Daoy (cell line): Measurements from ENCODE around the gene ZBTB46. TPM values are rescaled to one million over a fixed set of nuclear protein-coding genes. Genes with fewer than 3 reads are reported as not detected.

Experiments used
- DNase-seq: peaks from one replicate; pipeline ENCODE4 v3.0.0-alpha.2; 2015; ENCODE audit warnings: low read depth
- total RNA-seq: library from RNA; depleted of rRNA; stranded (reverse); fragments of >200 nt; shearing (Covaris generic); gene quantifications from 2 replicates; pipeline ENCODE4 v1.2.3, GENCODE V29; 2014

Gene ZBTB46
- total RNA-seq, 1 experiment from 2014 or later = 3.5 TPM

DNA sequence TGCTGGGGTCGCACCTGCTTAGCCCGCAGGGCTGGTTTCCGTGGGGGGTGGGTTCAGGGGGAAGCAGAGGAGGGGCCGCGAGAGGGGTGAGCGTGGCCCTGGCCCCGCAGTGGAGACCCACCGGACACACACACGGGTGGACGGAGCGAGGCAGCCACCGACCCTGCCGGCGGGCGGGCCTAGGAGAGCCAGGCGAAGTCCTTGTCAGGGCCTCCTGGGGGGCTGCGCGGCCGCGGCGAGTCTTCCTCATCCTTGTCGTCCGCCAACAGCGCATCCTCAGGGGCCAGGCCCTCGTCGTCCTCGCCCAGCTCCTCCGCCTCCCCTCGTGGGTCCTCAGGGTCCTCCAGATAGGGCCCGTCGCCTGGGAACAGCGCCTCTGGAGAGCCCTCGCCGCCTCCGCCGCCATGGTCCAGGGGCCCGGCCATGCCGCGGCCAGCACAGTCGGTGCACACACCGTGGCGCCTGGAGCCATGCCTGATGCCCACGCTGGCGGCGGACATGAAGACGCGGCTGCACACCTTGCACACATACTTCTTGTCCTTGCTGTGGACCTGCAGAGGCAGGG is 84.2 kb downstream of the ZBTB46 start:
- DNase-seq = no peak

DNA sequence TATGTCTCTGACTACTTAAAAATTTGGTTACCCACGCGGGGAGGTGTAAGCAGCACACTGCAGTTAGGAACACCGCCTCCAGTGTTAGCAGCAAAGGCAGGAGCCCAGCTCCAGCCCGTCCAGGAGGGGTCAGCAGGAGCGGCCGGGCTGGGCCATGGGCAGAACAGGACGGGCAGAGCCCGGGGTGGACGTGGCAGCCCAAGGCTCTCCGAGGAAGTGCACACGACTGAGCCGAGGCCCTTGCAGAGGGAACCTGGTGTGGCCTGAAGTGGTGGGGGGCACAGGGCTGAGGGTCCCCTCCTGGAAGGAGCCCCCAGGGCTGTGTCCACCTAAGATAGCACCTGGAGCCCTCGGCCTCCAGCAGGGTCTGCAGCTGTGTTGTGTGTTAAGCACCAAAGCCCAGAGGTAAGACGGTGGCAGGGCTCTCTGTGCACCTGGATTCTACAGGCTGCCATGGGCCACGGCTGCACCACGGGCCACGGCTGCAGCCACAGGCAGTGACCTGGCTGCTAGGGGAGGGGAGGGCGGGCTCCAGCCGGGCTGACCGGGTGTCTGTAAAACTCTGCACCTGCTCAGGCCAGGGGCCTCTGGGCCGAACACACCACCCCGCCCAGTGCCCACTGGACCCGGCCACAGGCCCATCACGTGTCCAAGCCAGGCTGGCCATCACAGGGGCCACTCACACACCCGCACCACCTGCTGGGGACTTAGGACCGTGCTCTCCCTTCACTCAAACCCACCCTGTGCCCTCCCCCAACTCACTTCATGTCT is 84.9 kb downstream of the ZBTB46 start:
- DNase-seq = no peak

DNA sequence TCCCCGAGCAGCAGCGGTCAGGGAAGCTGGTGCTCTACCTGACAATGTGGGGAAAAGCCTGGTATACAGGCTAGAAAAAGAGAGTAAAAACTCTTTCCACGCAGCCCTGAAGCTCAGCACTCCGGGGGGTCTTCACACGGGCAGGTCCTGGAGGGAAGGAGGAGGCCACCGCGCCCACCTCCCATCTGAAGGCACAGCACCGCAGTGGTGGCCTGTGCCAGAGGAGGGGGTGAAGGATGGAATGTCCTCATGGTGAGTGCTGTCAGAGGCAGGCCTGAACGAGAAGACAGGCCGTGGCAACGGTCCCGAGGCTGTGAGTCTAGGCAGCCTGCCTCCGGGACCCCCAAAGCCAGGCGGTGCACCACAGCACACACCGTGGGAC is 85.6 kb downstream of the ZBTB46 start:
- DNase-seq = no peak

DNA sequence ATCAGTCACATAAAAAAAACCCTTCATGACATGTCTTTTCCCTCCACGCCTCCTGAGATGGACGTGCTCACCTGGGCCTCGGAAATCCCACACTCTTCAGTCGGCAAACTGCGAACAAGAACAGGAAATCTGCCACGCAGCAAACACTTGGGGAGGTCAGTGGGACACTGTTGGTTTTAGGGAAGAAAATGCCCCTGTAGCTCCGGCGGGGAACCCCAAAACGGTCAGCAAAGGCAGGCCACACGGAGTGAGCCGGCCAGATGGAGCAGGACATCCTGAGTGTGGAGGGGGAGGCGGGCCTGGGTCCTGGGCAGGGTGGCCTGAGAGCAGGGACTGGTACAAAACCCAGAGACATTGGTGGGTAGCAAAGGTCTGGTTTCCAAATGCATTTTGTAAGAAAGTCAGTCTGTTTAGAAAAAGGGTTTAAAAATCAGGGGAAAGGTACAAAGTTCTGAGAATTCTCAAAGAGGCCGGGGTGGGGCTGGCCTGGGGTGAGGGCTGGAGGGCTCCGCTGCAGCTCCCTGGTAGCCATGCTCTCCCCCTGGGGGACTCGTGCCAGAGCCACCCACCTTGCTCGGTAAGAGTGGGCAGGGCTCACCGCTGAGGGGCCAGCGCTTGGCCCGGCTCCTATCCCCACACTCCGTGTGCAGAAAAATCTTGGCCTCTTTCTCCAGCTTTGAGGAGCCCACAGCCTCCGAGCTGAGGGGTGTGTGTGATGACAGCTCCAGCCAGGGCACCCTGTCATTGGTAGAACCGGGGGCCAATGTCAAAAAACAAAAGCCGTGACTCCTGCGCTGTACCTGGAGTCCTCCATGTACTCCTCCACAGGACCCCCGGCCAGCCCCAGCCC is 86.3 kb downstream of the ZBTB46 start:
- DNase-seq = no peak

GRCh38 chr20:63744158-63744557 is 86.9 kb downstream of the ZBTB46 start:
- no peak for DNase-seq

DNA sequence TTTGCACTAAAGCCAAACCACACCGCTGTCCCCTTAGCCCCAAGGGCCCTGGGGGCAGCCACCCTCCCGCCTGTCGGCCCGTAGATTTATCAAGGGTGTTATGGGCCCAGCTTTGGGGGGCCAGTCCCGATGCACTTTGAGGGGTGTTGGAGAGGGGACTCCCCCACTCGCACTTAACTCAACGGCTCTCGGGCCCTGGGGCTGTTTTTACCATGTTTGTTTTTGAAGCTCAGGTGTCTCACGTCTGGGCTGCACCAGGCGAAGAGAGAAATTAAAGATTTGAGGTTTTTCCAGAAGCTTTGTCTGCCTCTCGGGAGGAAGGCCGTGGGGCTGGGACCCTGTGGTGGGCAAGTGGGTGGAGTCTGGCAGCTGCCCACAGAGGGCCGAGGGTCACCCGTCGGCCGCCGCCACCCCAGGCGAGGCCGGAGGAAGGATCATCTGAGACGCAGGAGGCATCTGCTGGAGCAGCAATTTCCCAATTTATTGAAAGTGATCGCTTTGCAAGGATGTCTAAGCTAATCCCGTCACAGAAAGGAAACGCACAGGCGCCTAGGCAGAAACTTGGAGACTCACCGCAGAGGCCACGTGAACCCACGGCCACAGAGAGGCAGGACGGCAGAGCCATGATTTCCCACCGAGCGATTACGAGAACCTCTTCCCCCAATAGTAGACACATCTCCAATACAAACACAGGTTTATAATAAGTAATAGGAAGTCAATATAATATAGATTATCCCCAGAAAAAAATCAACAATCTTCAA is 87.7 kb downstream of the ZBTB46 start:
- no peak for DNase-seq

DNA sequence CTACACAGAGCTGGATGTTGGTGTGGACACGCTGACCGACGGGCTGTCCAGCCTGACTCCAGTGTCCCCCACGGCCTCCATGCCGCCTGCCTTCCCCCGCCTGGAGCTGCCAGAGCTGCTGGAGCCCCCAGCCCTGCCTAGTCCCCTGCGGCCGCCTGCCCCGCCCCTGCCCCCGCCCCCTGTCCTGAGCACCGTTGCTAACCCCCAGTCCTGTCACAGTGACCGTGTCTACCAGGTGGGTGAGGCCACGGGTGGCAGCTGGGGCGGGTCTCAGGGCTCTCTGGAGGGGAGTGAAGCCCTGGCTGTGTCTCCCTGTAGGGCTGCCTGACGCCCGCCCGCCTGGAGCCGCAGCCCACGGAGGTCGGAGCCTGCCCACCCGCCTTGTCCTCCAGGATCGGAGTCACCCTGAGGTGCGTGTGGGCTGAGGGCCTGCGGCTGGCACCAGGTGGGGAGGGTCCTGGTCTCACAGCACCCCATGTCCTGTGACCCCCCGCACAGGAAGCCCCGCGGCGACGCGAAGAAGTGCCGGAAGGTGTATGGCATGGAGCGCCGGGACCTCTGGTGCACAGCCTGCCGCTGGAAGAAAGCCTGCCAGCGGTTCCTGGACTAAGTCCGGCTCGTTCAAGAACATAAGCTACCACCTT is 88.6 kb downstream of the ZBTB46 start:
- no peak for DNase-seq

GRCh38 chr20:63741676-63742380 is 89.2 kb downstream of the ZBTB46 start:
- DNase-seq = no peak

DNA sequence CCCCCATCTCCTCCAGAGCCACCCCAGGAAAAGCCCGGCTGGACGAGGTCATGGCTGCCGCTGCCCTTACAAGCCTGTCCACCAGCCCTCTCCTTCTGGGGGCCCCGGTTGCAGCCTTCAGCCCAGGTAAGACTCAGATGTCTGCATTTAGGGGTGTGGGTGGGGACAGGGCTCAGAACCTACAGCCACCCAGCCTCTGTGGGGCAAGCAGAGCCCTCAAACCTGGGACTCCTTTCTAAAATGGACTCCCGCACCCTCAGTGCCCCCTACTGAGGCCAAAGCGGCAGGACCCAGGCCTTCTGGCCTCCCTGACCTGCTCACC is 89.7 kb downstream of the ZBTB46 start:
- DNase-seq = no peak

- peak; percentile 83 for DNase-seq
Observed at GRCh38 chr20:63740627-63741353, 90.3 kb downstream of the ZBTB46 start.

GRCh38 chr20:63740070-63740626 is 90.9 kb downstream of the ZBTB46 start:
- peak; percentile 35 for DNase-seq

GRCh38 chr20:63739130-63740069 is 91.7 kb downstream of the ZBTB46 start, which contains the start of gene SLC2A4RG:
Gene SLC2A4RG (plus strand): TSS chr20:63739776. CDS start chr20:63739913, 137 bp downstream.
- DNase-seq = peak; percentile 84

DNA sequence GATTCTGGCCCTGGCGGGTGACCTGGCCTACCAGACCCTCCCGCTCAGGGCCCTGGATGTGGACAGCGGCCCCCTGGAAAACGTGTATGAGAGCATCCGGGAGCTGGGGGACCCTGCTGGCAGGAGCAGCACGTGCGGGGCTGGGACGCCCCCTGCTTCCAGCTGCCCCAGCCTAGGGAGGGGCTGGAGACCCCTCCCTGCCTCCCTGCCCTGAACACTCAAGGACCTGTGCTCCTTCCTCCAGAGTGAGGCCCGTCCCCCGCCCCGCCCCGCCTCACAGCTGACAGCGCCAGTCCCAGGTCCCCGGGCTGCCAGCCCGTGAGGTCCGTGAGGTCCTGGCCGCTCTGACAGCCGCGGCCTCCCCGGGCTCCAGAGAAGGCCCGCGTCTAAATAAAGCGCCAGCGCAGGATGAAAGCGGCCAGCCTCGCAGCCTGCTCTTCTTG is 92.4 kb downstream of the ZBTB46 start:
- DNase-seq = no peak

GRCh38 chr20:63737945-63738686 is 92.9 kb downstream of the ZBTB46 start:
- no peak for DNase-seq

DNA sequence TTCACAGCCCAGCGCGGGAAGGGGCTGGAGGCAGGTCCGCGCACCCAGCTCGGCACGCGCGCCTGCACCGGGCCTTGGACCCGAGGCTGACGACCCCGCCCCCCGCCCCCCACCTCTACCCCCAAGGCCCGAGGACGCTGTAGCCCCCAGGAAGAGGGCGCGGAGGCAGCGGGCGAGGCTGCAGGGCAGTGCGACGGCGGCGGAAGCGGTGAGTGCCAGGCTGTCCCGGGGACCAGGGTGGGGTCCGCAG is 93.4 kb downstream of the ZBTB46 start:
- DNase-seq = no peak

- DNase-seq = no peak
Observed at GRCh38 chr20:63736893-63737694, 94.0 kb downstream of the ZBTB46 start.
